HepG2 (cell line): Measurements from ENCODE around the gene SLC38A3. TPM values are rescaled to one million over a fixed set of nuclear protein-coding genes. Genes with fewer than 3 reads are reported as not detected.
A peak's percentile ranks its signal among the peaks of the same experiment; 100 is the strongest.

Experiments used
- CAMTA2 ChIP-seq: sonication (generic); formaldehyde crosslinking; IDR thresholded peaks from 2 replicates; pipeline ENCODE4 v1.4.0; 2020; ENCODE audit warnings: mild to moderate bottlenecking, missing genetic modification reagents, borderline replicate concordance
- CBX5 ChIP-seq: sonication (generic); formaldehyde crosslinking; IDR thresholded peaks from 2 replicates; pipeline ENCODE4 v1.4.0; 2020; ENCODE audit warnings: missing genetic modification reagents, borderline replicate concordance
- GATA4 ChIP-seq: sonication (generic); IDR thresholded peaks from 2 replicates; pipeline ENCODE4 v1.6.1; 2016; ENCODE audit warnings: antibody characterized with exemption, low read depth, borderline replicate concordance
- GTF3A ChIP-seq: sonication (generic); formaldehyde crosslinking; conservative IDR thresholded peaks from 2 replicates; pipeline ENCODE4 v1.4.0; 2020; ENCODE audit warnings: mild to moderate bottlenecking, missing genetic modification reagents
- MXD4 ChIP-seq: IDR thresholded peaks from 2 replicates; pipeline ENCODE4 v1.6.1; 2016; ENCODE audit warnings: mild to moderate bottlenecking, missing biosample characterization, missing genetic modification reagents
- MYC ChIP-seq: sonication (generic); formaldehyde crosslinking; IDR thresholded peaks from 2 replicates; pipeline ENCODE4 v1.9.0; 2021; ENCODE audit warnings: missing genetic modification reagents, borderline replicate concordance
- PCBP2 ChIP-seq: fragments of 200-400 bp; formaldehyde crosslinking; optimal IDR thresholded peaks from 2 replicates; pipeline ENCODE3; 2018; ENCODE audit warnings: low read length, low read depth; ENCODE audit not compliant: poor library complexity, severe bottlenecking
- RARG ChIP-seq: sonication (generic); formaldehyde crosslinking; IDR thresholded peaks from 2 replicates; pipeline ENCODE4 v1.4.0; 2020; ENCODE audit warnings: low read depth, mild to moderate bottlenecking, missing genetic modification reagents
- ZNF263 ChIP-seq: sonication (generic); formaldehyde crosslinking; IDR thresholded peaks from 2 replicates; pipeline ENCODE4 v1.4.0; 2020; ENCODE audit warnings: missing genetic modification reagents
- polyA plus RNA-seq, 8 experiments: library from polyadenylated mRNA; depleted of rRNA in 3 of 8; stranded (reverse) in 7 of 8; unstranded in 1 of 8; fragments of >200 nt; fragmentation: Illumina TruSeq in 4 of 8; extraction: Trizol in 4 of 8; gene quantifications; 2 replicates each; pipeline versions ENCODE4 v1.2.1 to v1.2.3, GENCODE V29; 2011 to 2016; ENCODE audit warnings: low read depth in 4 of 8, missing spikeins in 1 of 8, mixed read lengths in 1 of 8; ENCODE audit not compliant: insufficient read depth in 1 of 8
- total RNA-seq, 5 experiments: library from RNA; depleted of rRNA; stranded (reverse); fragments of >200 nt; fragmentation: Illumina TruSeq; extraction: Trizol; gene quantifications; 2 replicates each; pipeline ENCODE4 v1.2.3, GENCODE V29; 2016; ENCODE audit warnings: low read depth in 1 of 5
- TF ChIP-seq, protein P1 (sequence below): sonication (generic); formaldehyde crosslinking; IDR thresholded peaks from 2 replicates; pipeline ENCODE4 v1.4.0; 2020; ENCODE audit warnings: missing genetic modification reagents, mild to moderate bottlenecking, borderline replicate concordance
- TF ChIP-seq, protein P2 (sequence below): sonication (generic); formaldehyde crosslinking; IDR thresholded peaks from 2 replicates; pipeline ENCODE4 v1.5.0; 2020; ENCODE audit warnings: mild to moderate bottlenecking, missing genetic modification reagents, borderline replicate concordance
- TF ChIP-seq, protein P3 (sequence below): sonication (generic); formaldehyde crosslinking; IDR thresholded peaks from 2 replicates; pipeline ENCODE4 v1.8.0; 2022; ENCODE audit warnings: mild to moderate bottlenecking, missing genetic modification reagents, borderline replicate concordance
- TF ChIP-seq, protein P4 (sequence below): sonication (generic); formaldehyde crosslinking; conservative IDR thresholded peaks from 2 replicates; pipeline ENCODE4 v1.4.0; 2020; ENCODE audit warnings: missing genetic modification reagents

Gene SLC38A3
- total and polyA plus RNA-seq, 2 of the 13 experiments (the other 11 are each of a cell fraction or from before 2014, with no cell fraction given), result 29.8 to 164 TPM

DNA sequence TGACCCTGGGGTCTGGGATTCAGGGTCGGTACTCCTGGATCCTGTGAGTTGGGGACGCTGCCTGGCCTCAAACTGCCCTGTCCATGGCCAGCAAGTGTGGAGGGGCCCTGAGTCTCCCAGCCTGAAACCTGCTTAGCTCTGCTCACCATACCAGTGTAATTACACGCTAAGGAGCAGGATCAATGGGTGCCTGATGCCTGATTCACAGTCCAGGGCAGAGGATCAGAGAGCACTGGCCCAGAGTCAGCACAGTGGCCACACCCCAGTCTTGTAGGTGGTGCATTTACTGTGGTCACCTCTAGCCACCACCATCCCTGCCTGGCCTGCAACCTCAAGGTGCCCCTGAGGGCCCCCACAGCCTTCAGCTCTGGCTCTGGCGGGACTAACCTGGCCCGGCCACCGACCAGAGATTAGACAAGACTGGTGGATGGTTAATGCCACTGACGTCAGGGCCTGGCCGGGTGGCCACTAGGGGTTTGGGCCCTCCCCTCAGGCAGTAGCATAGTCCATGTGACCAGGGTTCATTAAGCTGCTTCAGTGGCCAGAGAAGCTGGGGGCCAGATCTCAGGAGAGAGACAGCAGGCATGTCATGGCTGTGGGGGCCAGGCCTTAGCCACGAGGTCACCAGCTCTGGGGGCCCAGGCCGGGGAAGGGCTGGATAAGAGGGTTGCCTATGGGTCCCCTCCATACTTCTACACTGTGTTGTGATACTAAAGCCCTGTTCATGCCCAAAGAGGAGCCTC lies 3.3 kb upstream of the SLC38A3 start (continued):
- TF ChIP-seq ZNF263 (CRISPR knock-in tag), result peak; percentile 40; the same call in 1 of the 2 replicates
- peak; percentile 81 for TF ChIP-seq MYC
- TF ChIP-seq PCBP2, result no peak
- TF ChIP-seq, protein P1, sequence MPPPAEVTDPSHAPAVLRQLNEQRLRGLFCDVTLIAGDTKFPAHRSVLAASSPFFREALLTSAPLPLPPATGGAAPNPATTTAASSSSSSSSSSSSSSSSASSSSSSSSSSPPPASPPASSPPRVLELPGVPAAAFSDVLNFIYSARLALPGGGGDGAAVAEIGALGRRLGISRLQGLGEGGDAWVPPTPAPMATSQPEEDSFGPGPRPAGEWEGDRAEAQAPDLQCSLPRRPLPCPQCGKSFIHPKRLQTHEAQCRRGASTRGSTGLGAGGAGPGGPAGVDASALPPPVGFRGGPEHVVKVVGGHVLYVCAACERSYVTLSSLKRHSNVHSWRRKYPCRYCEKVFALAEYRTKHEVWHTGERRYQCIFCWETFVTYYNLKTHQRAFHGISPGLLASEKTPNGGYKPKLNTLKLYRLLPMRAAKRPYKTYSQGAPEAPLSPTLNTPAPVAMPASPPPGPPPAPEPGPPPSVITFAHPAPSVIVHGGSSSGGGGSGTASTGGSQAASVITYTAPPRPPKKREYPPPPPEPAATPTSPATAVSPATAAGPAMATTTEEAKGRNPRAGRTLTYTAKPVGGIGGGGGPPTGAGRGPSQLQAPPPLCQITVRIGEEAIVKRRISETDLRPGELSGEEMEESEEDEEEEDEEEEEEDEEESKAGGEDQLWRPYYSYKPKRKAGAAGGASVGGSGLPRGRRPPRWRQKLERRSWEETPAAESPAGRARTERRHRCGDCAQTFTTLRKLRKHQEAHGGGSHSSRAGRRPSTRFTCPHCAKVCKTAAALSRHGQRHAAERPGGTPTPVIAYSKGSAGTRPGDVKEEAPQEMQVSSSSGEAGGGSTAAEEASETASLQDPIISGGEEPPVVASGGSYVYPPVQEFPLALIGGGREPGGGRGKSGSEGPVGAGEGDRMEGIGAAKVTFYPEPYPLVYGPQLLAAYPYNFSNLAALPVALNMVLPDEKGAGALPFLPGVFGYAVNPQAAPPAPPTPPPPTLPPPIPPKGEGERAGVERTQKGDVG (CRISPR knock-in tag), result no peak
- TF ChIP-seq CAMTA2 (CRISPR knock-in tag), result no peak
- TF ChIP-seq, protein P2, sequence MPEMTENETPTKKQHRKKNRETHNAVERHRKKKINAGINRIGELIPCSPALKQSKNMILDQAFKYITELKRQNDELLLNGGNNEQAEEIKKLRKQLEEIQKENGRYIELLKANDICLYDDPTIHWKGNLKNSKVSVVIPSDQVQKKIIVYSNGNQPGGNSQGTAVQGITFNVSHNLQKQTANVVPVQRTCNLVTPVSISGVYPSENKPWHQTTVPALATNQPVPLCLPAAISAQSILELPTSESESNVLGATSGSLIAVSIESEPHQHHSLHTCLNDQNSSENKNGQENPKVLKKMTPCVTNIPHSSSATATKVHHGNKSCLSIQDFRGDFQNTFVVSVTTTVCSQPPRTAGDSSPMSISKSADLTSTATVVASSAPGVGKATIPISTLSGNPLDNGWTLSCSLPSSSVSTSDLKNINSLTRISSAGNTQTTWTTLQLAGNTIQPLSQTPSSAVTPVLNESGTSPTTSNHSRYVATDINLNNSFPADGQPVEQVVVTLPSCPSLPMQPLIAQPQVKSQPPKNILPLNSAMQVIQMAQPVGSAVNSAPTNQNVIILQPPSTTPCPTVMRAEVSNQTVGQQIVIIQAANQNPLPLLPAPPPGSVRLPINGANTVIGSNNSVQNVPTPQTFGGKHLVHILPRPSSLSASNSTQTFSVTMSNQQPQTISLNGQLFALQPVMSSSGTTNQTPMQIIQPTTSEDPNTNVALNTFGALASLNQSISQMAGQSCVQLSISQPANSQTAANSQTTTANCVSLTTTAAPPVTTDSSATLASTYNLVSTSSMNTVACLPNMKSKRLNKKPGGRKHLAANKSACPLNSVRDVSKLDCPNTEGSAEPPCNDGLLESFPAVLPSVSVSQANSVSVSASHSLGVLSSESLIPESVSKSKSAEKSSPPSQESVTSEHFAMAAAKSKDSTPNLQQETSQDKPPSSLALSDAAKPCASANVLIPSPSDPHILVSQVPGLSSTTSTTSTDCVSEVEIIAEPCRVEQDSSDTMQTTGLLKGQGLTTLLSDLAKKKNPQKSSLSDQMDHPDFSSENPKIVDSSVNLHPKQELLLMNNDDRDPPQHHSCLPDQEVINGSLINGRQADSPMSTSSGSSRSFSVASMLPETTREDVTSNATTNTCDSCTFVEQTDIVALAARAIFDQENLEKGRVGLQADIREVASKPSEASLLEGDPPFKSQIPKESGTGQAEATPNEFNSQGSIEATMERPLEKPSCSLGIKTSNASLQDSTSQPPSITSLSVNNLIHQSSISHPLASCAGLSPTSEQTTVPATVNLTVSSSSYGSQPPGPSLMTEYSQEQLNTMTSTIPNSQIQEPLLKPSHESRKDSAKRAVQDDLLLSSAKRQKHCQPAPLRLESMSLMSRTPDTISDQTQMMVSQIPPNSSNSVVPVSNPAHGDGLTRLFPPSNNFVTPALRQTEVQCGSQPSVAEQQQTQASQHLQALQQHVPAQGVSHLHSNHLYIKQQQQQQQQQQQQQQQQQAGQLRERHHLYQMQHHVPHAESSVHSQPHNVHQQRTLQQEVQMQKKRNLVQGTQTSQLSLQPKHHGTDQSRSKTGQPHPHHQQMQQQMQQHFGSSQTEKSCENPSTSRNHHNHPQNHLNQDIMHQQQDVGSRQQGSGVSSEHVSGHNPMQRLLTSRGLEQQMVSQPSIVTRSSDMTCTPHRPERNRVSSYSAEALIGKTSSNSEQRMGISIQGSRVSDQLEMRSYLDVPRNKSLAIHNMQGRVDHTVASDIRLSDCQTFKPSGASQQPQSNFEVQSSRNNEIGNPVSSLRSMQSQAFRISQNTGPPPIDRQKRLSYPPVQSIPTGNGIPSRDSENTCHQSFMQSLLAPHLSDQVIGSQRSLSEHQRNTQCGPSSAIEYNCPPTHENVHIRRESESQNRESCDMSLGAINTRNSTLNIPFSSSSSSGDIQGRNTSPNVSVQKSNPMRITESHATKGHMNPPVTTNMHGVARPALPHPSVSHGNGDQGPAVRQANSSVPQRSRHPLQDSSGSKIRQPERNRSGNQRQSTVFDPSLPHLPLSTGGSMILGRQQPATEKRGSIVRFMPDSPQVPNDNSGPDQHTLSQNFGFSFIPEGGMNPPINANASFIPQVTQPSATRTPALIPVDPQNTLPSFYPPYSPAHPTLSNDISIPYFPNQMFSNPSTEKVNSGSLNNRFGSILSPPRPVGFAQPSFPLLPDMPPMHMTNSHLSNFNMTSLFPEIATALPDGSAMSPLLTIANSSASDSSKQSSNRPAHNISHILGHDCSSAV (CRISPR knock-in tag), result no peak
- no peak for TF ChIP-seq GATA4
- TF ChIP-seq CBX5 (CRISPR knock-in tag), result no peak; the same call in 1 of the 2 replicates
- TF ChIP-seq GTF3A (CRISPR knock-in tag), result no peak
- TF ChIP-seq, protein P3, sequence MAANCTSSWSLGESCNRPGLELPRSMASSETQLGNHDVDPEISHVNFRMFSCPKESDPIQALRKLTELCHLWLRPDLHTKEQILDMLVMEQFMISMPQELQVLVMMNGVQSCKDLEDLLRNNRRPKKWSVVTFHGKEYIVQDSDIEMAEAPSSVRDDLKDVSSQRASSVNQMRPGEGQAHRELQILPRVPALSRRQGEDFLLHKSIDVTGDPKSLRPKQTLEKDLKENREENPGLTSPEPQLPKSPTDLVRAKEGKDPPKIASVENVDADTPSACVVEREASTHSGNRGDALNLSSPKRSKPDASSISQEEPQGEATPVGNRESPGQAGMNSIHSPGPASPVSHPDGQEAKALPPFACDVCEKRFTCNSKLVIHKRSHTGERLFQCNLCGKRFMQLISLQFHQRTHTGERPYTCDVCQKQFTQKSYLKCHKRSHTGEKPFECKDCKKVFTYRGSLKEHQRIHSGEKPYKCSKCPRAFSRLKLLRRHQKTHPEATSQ (CRISPR knock-in tag), result no peak
- no peak for TF ChIP-seq RARG (CRISPR knock-in tag)
- TF ChIP-seq MXD4 (CRISPR knock-in tag), result no peak
- TF ChIP-seq, protein P4, sequence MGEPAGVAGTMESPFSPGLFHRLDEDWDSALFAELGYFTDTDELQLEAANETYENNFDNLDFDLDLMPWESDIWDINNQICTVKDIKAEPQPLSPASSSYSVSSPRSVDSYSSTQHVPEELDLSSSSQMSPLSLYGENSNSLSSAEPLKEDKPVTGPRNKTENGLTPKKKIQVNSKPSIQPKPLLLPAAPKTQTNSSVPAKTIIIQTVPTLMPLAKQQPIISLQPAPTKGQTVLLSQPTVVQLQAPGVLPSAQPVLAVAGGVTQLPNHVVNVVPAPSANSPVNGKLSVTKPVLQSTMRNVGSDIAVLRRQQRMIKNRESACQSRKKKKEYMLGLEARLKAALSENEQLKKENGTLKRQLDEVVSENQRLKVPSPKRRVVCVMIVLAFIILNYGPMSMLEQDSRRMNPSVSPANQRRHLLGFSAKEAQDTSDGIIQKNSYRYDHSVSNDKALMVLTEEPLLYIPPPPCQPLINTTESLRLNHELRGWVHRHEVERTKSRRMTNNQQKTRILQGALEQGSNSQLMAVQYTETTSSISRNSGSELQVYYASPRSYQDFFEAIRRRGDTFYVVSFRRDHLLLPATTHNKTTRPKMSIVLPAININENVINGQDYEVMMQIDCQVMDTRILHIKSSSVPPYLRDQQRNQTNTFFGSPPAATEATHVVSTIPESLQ (CRISPR knock-in tag), result no peak
